Naive thymus-derived CD8-positive, alpha-beta T cell (primary cell): Measurements from ENCODE around the gene RPL32. TPM values are rescaled to one million over a fixed set of nuclear protein-coding genes. Genes with fewer than 3 reads are reported as not detected.

Experiments used
- ATAC-seq, 2 donors: fragments of 150-1000 bp; cut with Tn5 transposase in 1 of 2; sonication (Bioruptor Pico), chemical (Tn5 transposase) in 1 of 2; 1 replicate in 1 of 2; 2 replicates in 1 of 2; pipeline ENCODE4 v1.10.0; 2021; ENCODE audit warnings: mild to moderate bottlenecking in 2 of 2, moderate library complexity in 2 of 2
- POLR2A ChIA-PET: fragments of 350-600 bp; sonication (Branson Sonifier 250); formaldehyde crosslinking; loops from one replicate; lab custom pipeline; 2021; ENCODE audit warnings: antibody characterized with exemption; lab: Charles Lee
- DNase-seq, 10 donors: peaks; one replicate each; pipeline versions ENCODE4 v3.0.0 to v3.0.0-alpha.2; 2020 to 2022
- H3K27ac Mint-ChIP-seq, 10 donors: one replicate each; pipeline ENCODE4 v1.8.0; 2020 to 2022; ENCODE audit warnings: mild to moderate bottlenecking in 10 of 10, mixed read lengths in 10 of 10, moderate library complexity in 4 of 10, inconsistent platforms in 1 of 10
- H3K27me3 Mint-ChIP-seq, 5 donors: one replicate each; pipeline ENCODE4 v1.8.0; 2021 to 2022; ENCODE audit warnings: mixed read lengths in 5 of 5
- H3K36me3 Mint-ChIP-seq, 3 donors: one replicate each; pipeline ENCODE4 v1.8.0; 2020 to 2022; ENCODE audit warnings: mixed read lengths in 3 of 3, mild to moderate bottlenecking in 2 of 3, inconsistent platforms in 1 of 3
- H3K4me1 Mint-ChIP-seq, 4 donors: one replicate each; pipeline ENCODE4 v1.8.0; 2021 to 2022; ENCODE audit warnings: mixed read lengths in 4 of 4
- H3K4me3 Mint-ChIP-seq, 10 donors: one replicate each; pipeline ENCODE4 v1.8.0; 2020 to 2022; ENCODE audit warnings: mild to moderate bottlenecking in 10 of 10, mixed read lengths in 10 of 10, moderate library complexity in 6 of 10, inconsistent platforms in 1 of 10
- H3K9me3 Mint-ChIP-seq, 9 donors: one replicate each; pipeline ENCODE4 v1.8.0; 2020 to 2022; ENCODE audit warnings: mixed read lengths in 9 of 9, mild to moderate bottlenecking in 3 of 9, inconsistent platforms in 1 of 9, moderate library complexity in 1 of 9
- polyA plus RNA-seq, 3 donors: library from polyadenylated mRNA; unstranded; fragments of 300-500 nt; fragmentation: Illumina TruSeq; gene quantifications; one replicate each; pipeline ENCODE4 v1.2.3, GENCODE V29; 2021
- total RNA-seq, 8 experiments: library from RNA in 2 of 8; stranded (reverse) in 2 of 8; gene quantifications; one replicate each; pipeline ENCODE4 v1.2.3 and lab custom pipeline; 2021 to 2026

Gene RPL32
- total and polyA plus RNA-seq, 5 experiments from 2014 or later = 4,123 to 5,220 (median 4,376) TPM

DNA sequence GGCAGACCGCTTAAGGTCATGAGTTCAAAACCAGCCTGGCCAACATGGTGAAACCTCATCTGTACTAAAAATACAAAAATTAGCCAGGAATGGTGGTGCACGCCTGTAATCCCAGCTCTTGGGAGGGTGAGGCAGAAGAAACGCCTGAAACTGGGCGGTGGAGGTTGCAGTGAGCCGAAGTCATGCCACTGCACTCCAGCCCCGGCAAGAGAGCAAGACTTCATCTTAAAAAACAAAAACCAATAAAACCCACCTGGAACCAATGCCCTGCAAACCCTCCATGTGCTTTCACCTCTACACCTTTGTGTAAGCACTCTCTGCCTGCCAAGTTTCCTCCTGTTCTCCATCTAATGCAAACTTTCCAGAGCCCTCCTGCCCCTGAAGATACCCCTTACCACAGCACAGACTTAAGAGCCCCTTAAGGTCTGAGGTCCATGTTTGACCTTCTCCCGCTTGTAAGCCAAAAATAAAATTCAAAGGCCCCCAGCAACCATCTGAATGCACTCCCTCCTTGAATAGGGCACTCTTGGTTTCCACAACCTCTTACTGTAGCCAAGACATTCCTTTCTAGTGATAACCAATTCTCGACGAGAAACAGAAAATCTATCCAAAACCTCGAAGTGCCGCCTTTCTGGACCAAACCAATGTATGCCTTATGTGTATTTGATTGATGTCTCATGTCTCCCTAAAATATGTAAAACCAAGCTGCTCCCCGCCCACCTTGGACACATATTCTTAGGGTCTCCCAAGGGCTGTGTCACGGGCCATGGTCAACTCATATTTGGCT, 3.0 kb downstream of the RPL32 start:
- peak overlapping the region in 9 of 10 donors; percentile 13 to 88 (median 68) for H3K27ac Mint-ChIP-seq
- H3K9me3 Mint-ChIP-seq = no peaks in the 10 kb centered on the region
- peaks cover 5 to 75% (median 22%) of the 10 kb centered on the region in 3 donors for H3K36me3 Mint-ChIP-seq
- no peak for DNase-seq
- no peak for ATAC-seq
- peaks cover 20 to 49% (median 46%) of the 10 kb centered on the region in 4 donors for H3K4me1 Mint-ChIP-seq
- H3K4me3 Mint-ChIP-seq = peak overlapping the region in 9 of 10 donors; percentile 32 to 97 (median 94)
- POLR2A ChIA-PET = no interaction called here
- H3K27me3 Mint-ChIP-seq = no peaks in the 10 kb centered on the region

DNA sequence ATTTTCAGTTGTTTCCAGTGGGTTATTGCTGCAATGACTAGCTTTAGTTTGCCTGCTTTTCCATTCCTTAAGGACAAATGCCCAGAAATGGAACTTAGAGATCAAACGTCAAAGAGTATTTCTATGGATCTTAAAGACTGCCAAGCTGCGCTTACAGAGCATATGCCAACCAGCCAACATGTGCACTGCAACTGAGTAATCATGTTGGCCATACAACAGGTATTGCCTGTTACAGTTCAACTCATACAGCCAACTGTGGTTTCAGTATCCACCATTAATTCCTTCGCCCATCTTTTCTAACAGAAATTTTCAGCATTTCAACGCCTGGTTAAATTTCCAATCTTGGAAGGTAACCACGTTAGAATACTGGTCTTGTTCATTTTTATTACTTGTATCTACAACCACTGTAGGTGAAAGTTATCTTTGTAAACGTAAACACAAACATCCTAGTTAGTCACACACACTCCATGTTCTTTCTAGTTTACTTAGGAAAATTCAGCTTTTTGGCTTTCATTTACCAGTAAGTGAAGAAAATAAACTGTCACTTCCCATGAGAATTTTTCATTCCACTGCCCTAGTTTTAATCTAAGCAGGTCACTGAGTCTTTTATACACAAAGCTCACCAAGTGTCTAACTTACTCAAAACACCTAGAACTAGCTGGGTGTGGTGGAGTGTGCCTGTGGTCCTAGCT, 3.9 kb downstream of the RPL32 start:
- Mint-ChIP-seq H3K27me3 (no peaks in the 10 kb centered on the region), H3K27ac (peak overlapping the region in 1 of 10 donors; percentile 17), H3K36me3 (peaks cover 5 to 83% (median 22%) of the 10 kb centered on the region in 3 donors), H3K4me1 (peaks cover 22 to 49% (median 46%) of the 10 kb centered on the region in 4 donors), H3K4me3 (peak overlapping the region in 3 of 10 donors; percentile 20 to 94 (median 32)), H3K9me3 (no peaks in the 10 kb centered on the region)
- DNase-seq = no peak
- POLR2A ChIA-PET = interaction anchor here (0.8 kb wide), 1 partner anchor 17 kb away, joined by 3 read pairs; no protein-coding TSS in a partner anchor
- no peak for ATAC-seq

DNA sequence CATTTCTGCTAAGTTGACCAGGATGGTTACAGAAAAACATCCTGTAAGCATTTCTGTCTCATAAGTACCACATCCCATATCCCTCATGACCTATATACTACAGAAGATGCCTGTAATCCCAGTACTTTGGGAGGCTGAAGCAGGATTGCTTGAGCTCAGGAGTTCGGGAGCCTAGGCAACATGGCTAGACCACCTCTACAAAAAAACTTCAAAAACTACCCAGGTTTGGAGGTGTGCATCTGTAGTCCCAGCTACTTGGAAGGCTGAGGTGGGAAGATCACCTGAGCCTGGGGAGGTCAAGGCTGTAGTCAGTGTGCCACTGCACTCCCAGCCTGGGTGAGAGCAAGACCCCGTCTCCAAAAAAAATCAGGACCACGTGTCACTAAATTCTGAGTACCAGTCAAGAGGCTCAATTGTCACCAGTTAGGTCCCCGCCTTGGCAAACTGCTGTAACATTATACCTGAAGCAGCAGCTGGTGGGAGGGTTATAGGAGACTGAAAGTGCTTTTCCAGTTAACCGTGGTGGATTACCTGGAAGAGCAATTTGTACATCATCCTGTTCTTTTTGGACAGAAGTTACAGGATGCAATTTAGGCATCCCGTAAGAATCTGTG, 6.2 kb downstream of the RPL32 start:
- H3K9me3 Mint-ChIP-seq = no peaks in the 10 kb centered on the region
- H3K4me1 Mint-ChIP-seq = peaks cover 17 to 37% (median 32%) of the 10 kb centered on the region in 4 donors
- no peak overlapping the region for H3K4me3 Mint-ChIP-seq
- ATAC-seq = no peak
- peaks cover 0 to 94% (median 17%) of the 10 kb centered on the region in 3 donors for H3K36me3 Mint-ChIP-seq
- DNase-seq = no peak
- peak overlapping the region in 1 of 10 donors; percentile 32 for H3K27ac Mint-ChIP-seq
- no peaks in the 10 kb centered on the region for H3K27me3 Mint-ChIP-seq
- POLR2A ChIA-PET = interaction anchor here (0.9 kb wide), 1 partner anchor 25 kb away, joined by 4 read pairs; no protein-coding TSS in a partner anchor

DNA sequence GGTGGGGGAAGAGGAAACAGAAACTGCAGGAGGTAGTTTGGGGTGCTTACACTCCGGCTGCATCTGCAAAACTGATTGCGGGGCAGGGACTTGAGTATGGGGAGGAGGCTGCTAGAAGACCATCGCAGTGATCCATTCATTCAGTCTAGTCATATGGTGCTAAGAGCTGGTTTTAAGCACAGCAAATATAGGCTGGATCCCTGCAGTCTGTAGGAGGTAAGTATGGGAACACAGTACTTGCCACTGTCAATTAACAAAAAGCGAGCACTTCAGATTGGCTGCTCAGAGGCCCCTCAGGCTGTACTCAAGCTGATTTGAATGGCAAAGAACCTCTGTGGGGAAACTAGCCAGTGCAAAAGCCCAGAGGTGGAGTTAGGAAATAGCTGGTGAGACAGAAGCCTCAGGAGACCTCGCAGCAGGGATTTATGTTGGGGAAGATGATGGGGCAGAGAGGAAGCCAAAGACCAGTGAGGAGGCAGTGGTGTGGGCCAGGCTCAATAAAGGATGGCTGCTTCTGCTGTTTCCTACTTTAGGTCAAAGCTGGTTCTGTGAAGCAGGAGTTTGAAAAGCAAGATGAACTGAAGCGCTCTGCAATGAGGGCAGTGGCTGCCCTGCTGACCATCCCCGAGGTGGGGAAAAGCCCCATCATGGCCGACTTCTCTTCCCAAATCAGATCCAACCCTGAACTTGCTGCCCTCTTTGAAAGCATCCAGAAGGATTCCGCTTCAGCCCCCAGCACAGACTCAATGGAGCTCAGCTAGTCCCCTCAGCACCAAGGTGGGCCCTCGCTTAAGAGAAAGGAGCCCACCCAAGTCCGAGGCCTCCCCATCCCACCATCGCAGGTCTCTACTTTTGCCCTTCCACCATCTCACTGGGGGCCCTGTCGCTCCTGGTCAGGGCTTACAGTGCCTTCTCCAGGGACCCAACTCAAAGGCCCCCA, 7.9 kb downstream of the RPL32 start:
- Mint-ChIP-seq H3K27ac (peak overlapping the region in 6 of 10 donors; percentile 26 to 84 (median 61)), H3K36me3 (peaks cover 0 to 81% (median 5%) of the 10 kb centered on the region in 3 donors), H3K9me3 (no peaks in the 10 kb centered on the region), H3K27me3 (no peaks in the 10 kb centered on the region), H3K4me1 (peaks cover 11 to 20% (median 15%) of the 10 kb centered on the region in 4 donors), H3K4me3 (no peak overlapping the region)
- no peak for DNase-seq
- peak; percentile 14 to 16 for ATAC-seq
- POLR2A ChIA-PET = interaction anchor here (4.2 kb wide), 1 partner anchor 8 kb away, joined by 27 read pairs; the partner anchor contains the start of gene RPL32

DNA sequence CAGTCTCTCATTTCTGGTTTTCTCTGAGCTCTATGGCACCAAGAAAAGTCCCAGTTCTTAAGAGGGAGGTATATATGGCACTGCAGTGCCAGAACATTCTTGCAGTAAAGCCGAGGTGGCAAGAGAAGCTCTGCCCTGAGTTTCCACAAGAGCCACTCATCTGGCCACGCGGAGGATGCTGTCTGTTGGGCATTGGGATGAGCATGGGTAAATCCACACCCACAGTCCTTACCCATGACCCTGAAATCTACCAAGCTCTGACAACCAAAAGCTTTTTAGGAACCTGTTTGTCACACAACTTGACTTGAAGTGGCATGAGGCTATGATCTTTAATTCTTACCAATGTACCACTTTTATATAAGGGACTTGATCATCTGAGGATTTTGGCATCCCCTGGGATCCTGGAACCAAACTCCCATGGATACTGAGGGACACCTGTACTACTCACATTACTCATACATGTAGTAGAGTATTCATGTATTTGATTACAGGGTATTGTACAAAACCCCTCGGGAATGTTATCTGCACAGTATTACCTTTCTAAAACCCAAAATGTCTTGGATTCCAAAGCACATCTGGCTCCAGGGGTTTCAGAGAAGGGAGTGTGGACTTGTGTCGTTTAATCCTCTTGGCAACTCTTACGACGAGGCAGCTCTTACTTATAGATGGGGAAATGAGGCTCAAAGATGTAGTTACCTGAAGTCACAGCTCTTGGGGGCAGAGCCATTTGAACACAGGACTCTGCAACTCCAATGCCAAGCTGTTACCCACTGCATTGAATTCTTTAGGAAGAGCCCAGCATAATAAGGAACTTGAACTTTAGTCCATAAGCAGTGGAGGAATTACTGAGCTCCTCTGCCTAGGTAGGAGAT, 8.8 kb downstream of the RPL32 start:
- H3K4me3 Mint-ChIP-seq = no peak overlapping the region
- no peaks in the 10 kb centered on the region for H3K27me3 Mint-ChIP-seq
- H3K27ac Mint-ChIP-seq = peak overlapping the region in 7 of 10 donors; percentile 2 to 79 (median 43)
- H3K4me1 Mint-ChIP-seq = peaks cover 4 to 11% (median 8%) of the 10 kb centered on the region in 4 donors
- DNase-seq (no peak), ATAC-seq (no peak)
- H3K9me3 Mint-ChIP-seq = no peaks in the 10 kb centered on the region
- peaks cover 0 to 74% (median 4%) of the 10 kb centered on the region in 3 donors for H3K36me3 Mint-ChIP-seq
- POLR2A ChIA-PET = interaction anchor here (1.8 to 4.2 kb wide), 2 partner anchors 9 to 14 kb away, joined by 4 to 27 read pairs; partner anchors contain the start of gene RPL32

DNA sequence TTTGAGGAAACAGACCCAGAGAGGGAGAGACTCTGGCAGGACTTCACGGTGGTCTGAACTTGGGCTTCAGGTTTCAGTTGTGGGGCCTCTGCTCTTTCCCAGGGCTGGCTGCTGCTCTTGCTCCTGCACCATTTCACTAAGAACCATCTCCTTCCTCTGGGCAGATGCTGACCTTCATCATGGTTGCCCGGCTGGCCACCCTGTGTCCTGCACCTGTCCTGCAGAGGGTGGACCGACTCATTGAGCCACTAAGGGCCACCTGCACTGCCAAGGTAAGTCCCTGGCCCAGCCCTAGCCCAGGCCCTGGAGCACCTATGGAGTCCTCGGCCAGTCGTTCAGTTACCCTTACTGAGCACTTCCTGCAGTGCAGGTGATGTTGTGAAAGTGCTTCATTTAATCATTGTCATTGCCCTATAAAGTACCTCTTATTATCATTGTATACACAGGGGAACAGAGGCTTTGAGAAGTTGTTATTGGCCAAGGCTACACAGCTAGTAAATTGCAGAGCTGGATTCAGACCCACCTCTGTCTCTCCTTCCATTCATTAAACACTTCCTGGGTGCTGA, 10.0 kb downstream of the RPL32 start:
- no peak for DNase-seq
- ATAC-seq = peak in 1 of 2 donors; percentile 7
- no peaks in the 10 kb centered on the region for H3K9me3 Mint-ChIP-seq
- POLR2A ChIA-PET = interaction anchor here (1.6 to 4.2 kb wide), 3 partner anchors 8 to 15 kb away, joined by 4 to 27 read pairs (median 4); partner anchors contain the start of gene RPL32
- peak overlapping the region in 8 of 10 donors; percentile 25 to 80 (median 50) for H3K27ac Mint-ChIP-seq
- H3K36me3 Mint-ChIP-seq = peaks cover 0 to 62% (median 2%) of the 10 kb centered on the region in 3 donors
- no peaks in the 10 kb centered on the region for H3K27me3 Mint-ChIP-seq
- no peak overlapping the region for H3K4me3 Mint-ChIP-seq
- peaks cover 0 to 4% (median under 1%) of the 10 kb centered on the region in 4 donors for H3K4me1 Mint-ChIP-seq

DNA sequence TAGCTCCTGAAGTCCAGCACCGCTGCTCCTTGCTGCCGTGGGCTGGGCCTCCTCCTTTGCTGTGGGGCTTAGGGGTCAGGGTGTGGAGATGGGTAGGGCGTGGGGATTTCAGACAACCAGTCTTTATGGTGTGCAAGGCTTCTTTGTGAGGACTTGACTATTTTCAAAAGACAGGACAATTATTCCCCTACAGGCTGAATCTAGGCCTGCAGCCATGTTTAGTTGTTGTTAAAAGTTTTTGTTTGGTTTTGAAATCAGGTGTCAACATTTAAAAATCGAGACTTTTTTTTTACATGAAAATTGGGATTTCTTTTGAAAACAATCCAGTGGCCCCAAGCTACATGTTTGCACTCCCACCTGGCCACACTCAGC, 10.6 kb downstream of the RPL32 start:
- DNase-seq = no peak
- ATAC-seq = no peak
- Mint-ChIP-seq H3K4me3 (no peak overlapping the region), H3K9me3 (no peaks in the 10 kb centered on the region), H3K36me3 (peaks cover 0 to 56% (median 2%) of the 10 kb centered on the region in 3 donors), H3K27me3 (no peaks in the 10 kb centered on the region), H3K4me1 (peaks cover 0 to 4% (median under 1%) of the 10 kb centered on the region in 4 donors), H3K27ac (peak overlapping the region in 8 of 10 donors; percentile 5 to 81 (median 48))
- POLR2A ChIA-PET = interaction anchor here (1.6 to 4.2 kb wide), 2 partner anchors 9 to 11 kb away, joined by 4 to 27 read pairs; partner anchors contain the start of gene RPL32

DNA sequence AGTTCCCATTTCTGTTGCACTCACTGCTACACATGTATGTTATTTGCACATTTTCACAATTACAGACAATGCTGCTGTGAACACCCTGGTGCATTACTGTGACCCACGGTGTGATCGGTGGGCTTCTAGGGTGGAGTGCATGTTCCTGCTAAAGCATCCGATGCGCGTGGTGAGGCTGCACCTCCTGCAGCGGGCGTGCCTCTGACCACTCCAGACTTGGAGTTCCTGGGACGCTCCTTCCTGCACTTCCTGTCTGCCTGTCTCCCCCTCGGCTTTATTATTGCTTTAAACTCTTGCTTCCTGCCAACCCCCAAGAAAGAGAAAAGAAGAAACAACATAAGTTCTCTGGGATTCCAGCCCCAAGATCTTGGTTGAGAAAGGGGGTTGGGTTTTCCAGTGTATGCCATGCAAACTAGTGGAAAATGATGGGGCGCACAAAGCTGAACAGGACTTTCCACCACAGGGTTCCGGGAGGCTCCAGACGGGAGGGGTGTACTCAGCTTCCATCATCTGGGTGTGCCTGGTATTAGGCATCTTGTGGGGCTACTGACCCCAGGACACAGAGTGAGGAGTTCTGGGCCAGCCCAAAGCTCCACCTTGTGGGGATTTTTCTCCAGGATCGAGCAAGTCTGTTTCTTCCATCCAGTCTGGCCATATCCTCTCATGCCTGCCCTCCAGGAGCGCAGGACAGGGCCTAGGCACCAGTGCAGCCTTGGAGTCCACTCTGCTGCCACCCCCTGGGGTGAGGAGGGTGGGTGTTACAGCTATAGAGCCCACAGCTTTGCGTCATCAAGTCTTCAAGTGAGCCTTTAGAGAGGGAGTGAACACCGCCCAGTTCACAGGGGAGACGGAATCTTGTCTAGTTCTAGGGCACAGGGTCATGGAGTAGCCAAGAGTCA, 11.2 kb downstream of the RPL32 start:
- no peak for ATAC-seq
- POLR2A ChIA-PET = interaction anchor here (0.5 to 4.2 kb wide), 3 partner anchors 9 to 447 kb away, joined by 3 to 27 read pairs (median 4); partner anchors contain the start of gene RPL32

DNA sequence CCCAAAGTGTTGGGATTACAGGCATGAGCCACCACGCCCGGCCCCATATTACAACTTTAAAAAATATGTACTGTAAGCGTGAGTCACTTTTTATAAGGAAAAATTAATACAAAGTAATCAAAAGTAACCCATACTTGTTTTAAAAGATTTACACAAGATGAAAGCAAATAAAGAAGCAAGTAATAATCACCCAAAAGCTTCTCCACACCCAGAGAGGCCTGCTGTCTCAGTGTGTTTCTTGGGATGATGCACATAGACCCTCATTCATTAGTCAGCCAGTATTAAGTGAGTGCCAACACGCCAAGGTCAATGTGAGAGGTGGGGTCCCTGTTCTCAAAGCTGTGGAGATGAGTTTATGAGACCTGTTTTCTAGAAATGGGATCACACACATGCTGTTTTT, 12.0 kb downstream of the RPL32 start:
- Mint-ChIP-seq H3K4me1 (peaks cover 0 to 4% (median under 1%) of the 10 kb centered on the region in 4 donors), H3K9me3 (no peaks in the 10 kb centered on the region), H3K27me3 (no peaks in the 10 kb centered on the region), H3K36me3 (peaks cover 0 to 43% (median 2%) of the 10 kb centered on the region in 3 donors), H3K4me3 (no peak overlapping the region), H3K27ac (peak overlapping the region in 1 of 10 donors; percentile 29)
- no peak for DNase-seq
- ATAC-seq = no peak
- POLR2A ChIA-PET = interaction anchor here (0.5 to 4.2 kb wide), 2 partner anchors 12 to 448 kb away, joined by 3 to 27 read pairs; partner anchors contain the start of gene RPL32

More for the DNA sequence above, 11.2 kb downstream of the RPL32 start:
- H3K36me3 Mint-ChIP-seq = peaks cover 0 to 50% (median 2%) of the 10 kb centered on the region in 3 donors
- no peak for DNase-seq
- peaks cover 0 to 4% (median under 1%) of the 10 kb centered on the region in 4 donors for H3K4me1 Mint-ChIP-seq
- H3K27me3 Mint-ChIP-seq = no peaks in the 10 kb centered on the region
- H3K4me3 Mint-ChIP-seq = no peak overlapping the region
- H3K27ac Mint-ChIP-seq = peak overlapping the region in 6 of 10 donors; percentile 15 to 81 (median 54)
- no peaks in the 10 kb centered on the region for H3K9me3 Mint-ChIP-seq
